Upper lobe of right lung (tissue), 1 donor: ENCODE measurements around the gene ABHD10. TPM values are rescaled to one million over a fixed set of nuclear protein-coding genes. Genes with fewer than 3 reads are reported as not detected.

Experiments
- ATAC-seq: fragments of 200-7000 bp; cut with Tn5 transposase; one replicate; pipeline ENCODE4 v1.9.1; 2020; ENCODE audit warnings: mild to moderate bottlenecking, moderate library complexity
- DNase-seq: peaks from one replicate; pipeline ENCODE4 v3.0.0-alpha.2; 2020
- H3K27ac ChIP-seq: fragments of 200-600 bp; one replicate; pipeline ENCODE4 v1.8.0; 2022
- H3K27me3 ChIP-seq: fragments of 200-600 bp; one replicate; pipeline ENCODE4 v1.8.0; 2022; ENCODE audit warnings: mild to moderate bottlenecking
- H3K36me3 ChIP-seq: fragments of 200-600 bp; one replicate; pipeline ENCODE4 v1.8.0; 2022
- H3K4me1 ChIP-seq: fragments of 200-600 bp; one replicate; pipeline ENCODE4 v1.8.0; 2022
- H3K4me3 ChIP-seq: fragments of 200-600 bp; one replicate; pipeline ENCODE4 v1.8.0; 2022; ENCODE audit warnings: mild to moderate bottlenecking
- H3K9me3 ChIP-seq: fragments of 200-600 bp; one replicate; pipeline ENCODE4 v1.8.0; 2022
- intact Hi-C: fragments of 100-400 bp; cut with DNase I; formaldehyde crosslinking; loops from one replicate; pipeline ENCODE4 v1.11.0; 2022
- total RNA-seq: library from RNA; stranded (reverse); fragmentation: NEBNext Ultra II Directional; extraction: Animal tissue kit (Norgen Biotek cat#: 25700); gene quantifications from one replicate; pipeline ENCODE4 v1.2.1, GENCODE V29; 2021
- TF ChIP-seq, protein P1 (sequence below): fragments of 200-600 bp; IDR thresholded peaks from one replicate; pipeline ENCODE4 v1.8.0; 2022; ENCODE audit warnings: antibody characterized with exemption
- donor health status: DM: no; HTN: yes; CAD: no; lungs with severe emphysema.

Gene ABHD10
- total RNA-seq, 1 donor from 2014 or later: 27.6 TPM

DNA sequence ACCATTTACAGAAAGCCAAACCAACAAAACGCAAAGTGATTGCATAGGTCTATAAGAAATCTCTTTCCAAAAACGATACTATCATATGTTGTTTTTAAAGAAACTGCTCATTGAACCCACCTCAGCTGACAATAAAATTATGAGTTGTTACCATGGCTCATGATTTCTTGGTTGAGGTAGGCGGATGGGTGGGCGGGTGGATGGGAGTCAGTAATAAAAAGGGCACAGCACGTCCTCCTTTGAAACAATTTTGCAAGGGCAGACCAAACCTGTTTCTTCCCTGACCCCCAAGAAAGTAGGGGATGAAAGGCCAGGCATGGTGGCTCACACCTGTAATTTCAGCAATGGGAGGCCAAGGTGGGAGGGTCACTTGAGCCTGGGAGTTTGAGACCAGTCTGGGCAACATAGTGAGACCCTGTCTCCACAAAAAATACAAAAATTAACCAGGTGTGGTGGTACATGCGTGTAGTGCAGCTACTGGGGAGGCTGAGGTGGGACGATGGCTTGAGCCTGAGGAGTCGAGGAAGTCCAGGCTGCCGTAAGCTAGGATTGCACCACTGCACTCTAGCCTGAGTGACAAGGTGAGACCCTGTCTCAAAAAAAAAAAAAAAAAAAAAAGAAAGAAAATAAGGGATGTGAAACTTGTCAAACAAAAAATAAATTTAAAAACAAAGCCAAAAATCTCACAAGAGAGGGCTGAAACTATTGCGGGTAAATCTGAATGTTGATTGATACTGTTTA lies 2.1 kb downstream of the ABHD10 start:
- TF ChIP-seq, protein P1, sequence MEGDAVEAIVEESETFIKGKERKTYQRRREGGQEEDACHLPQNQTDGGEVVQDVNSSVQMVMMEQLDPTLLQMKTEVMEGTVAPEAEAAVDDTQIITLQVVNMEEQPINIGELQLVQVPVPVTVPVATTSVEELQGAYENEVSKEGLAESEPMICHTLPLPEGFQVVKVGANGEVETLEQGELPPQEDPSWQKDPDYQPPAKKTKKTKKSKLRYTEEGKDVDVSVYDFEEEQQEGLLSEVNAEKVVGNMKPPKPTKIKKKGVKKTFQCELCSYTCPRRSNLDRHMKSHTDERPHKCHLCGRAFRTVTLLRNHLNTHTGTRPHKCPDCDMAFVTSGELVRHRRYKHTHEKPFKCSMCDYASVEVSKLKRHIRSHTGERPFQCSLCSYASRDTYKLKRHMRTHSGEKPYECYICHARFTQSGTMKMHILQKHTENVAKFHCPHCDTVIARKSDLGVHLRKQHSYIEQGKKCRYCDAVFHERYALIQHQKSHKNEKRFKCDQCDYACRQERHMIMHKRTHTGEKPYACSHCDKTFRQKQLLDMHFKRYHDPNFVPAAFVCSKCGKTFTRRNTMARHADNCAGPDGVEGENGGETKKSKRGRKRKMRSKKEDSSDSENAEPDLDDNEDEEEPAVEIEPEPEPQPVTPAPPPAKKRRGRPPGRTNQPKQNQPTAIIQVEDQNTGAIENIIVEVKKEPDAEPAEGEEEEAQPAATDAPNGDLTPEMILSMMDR: no peak
- Histone ChIP-seq H3K36me3 (no peaks in the 10 kb centered on the region), H3K4me1 (peaks cover 25% of the 10 kb centered on the region), H3K9me3 (no peaks in the 10 kb centered on the region), H3K4me3 (peak overlapping the region; percentile 90), H3K27ac (no peak overlapping the region), H3K27me3 (no peaks in the 10 kb centered on the region)
- DNase-seq (no peak), ATAC-seq (no peak)
- intact Hi-C loops: no loop called here

DNA sequence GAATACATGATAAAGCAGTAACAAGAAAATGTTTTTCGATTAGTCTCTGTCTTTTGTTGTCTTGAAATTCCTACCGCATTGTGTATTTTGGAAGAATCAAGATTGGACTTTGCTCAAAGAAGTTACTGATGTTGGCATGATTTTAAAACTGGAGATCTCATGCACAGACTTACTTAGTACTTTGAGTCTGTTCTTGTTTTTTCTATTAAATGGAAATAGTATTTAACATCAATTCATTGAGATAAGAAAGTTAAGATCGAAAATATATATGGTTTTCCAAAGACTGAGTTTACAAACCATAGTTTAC lies 2.6 kb downstream of the ABHD10 start:
- H3K36me3 ChIP-seq: peaks cover under 1% of the 10 kb centered on the region
- TF ChIP-seq, protein P1: no peak

DNA sequence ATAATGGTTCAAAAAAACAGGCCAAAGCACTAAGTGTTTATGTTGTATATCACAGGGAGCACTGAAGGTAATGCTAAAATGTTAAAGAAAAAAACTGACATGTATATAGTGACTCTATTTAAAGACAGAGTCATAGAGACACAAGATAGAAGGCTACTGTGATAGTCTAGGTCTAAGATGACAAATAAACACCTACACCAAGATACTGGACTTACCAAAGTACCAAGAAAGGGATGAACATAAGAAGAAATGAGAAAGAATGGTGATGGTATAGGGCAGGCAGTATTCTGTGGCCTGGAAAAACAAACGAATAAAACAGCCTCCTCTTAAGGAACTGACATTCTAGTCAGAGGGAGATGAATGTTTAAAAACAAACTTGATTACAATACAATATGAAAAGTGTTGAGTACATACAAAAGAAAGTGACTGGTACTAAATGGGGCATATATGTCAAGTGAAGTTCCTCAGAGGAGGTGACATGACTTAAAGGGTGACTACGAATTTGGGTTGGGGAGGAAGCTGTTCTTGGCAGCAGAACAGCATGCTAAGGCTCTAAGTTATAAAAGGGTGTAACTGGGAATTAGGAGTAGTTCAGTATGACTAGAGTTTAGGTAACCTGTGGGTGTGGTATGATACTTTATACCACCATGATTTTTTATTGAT lies 5.9 kb downstream of the ABHD10 start:
- no peak overlapping the region for H3K4me3 ChIP-seq
- TF ChIP-seq, protein P1: no peak
- H3K27me3 ChIP-seq: no peaks in the 10 kb centered on the region
- intact Hi-C loops: no loop called here
- H3K9me3 ChIP-seq: no peaks in the 10 kb centered on the region
- H3K4me1 ChIP-seq: peaks cover 22% of the 10 kb centered on the region
- DNase-seq (no peak), ATAC-seq (no peak)
- H3K36me3 ChIP-seq: peaks cover 25% of the 10 kb centered on the region
- H3K27ac ChIP-seq: no peak overlapping the region

More for the DNA sequence above, 2.6 kb downstream of the ABHD10 start:
- intact Hi-C loops: no loop called here
- peaks cover 25% of the 10 kb centered on the region for H3K4me1 ChIP-seq
- no peaks in the 10 kb centered on the region for H3K9me3 ChIP-seq
- ATAC-seq: no peak
- no peak overlapping the region for H3K4me3 ChIP-seq
- H3K27ac ChIP-seq: no peak overlapping the region
- no peaks in the 10 kb centered on the region for H3K27me3 ChIP-seq
- no peak for DNase-seq

DNA sequence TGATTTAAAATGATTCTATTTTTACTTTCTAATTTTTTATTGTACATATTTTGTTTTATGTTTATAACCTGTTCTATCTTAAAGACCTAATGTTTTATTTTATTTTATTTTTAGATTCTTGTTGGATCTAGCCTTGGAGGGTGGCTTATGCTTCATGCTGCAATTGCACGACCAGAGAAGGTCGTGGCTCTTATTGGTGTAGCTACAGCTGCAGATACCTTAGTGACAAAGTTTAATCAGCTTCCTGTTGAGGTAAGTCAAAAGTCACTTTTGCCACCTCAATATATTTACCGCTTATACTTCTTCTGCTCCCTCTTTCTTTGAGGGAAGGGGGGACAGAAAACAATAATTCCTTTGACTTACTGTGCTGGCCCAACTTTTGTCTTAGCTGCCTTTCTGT lies 8.0 kb downstream of the ABHD10 start:
- no peak for ATAC-seq
- TF ChIP-seq, protein P1: no peak
- Histone ChIP-seq H3K27ac (no peak overlapping the region), H3K4me1 (peaks cover 3% of the 10 kb centered on the region), H3K9me3 (no peaks in the 10 kb centered on the region), H3K4me3 (no peak overlapping the region), H3K27me3 (no peaks in the 10 kb centered on the region), H3K36me3 (peaks cover 36% of the 10 kb centered on the region)
- DNase-seq: no peak
- intact Hi-C loops: no loop called here

DNA sequence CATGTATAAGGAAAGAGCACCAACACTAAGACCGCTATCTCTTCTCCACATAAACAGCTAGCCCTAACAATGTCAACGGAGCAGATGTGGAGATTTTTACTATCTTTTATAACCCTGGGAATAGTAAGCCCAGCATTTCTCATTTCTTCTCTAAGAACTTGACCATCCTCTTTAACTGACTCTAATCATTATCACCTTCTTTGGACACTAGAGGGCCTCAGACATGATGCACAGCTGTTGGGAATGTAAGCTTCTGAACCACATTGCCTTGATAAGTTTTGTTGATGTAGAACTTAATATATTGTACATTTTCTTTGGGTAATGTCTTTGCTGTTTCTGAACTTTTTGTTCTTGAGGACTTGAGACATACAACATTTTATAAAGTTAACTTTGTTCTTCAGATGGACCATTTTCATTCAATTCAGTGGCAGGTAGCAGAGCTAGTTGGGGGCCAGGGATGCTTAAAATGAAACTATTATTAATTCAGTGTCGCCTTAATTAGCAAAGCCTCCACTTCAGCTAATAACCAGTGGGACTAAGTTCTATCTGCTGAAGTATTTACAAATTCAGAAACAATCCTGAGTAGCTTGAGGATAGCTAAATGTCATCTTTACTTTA lies 10.3 kb downstream of the ABHD10 start:
- no peak overlapping the region for H3K4me3 ChIP-seq
- intact Hi-C loops: no loop called here
- H3K27ac ChIP-seq: no peak overlapping the region
- no peaks in the 10 kb centered on the region for H3K9me3 ChIP-seq
- DNase-seq (no peak), ATAC-seq (peak; percentile 85)
- H3K36me3 ChIP-seq: peaks cover 52% of the 10 kb centered on the region
- H3K4me1 ChIP-seq: no peaks in the 10 kb centered on the region
- TF ChIP-seq, protein P1: peak; percentile 72
- H3K27me3 ChIP-seq: no peaks in the 10 kb centered on the region
